HCT116 (cell line): ENCODE results near the gene GNPTAB. TPM values are rescaled to one million over a fixed set of nuclear protein-coding genes. Genes with fewer than 3 reads are reported as not detected.

Experiments used
- ATAC-seq: fragments of 200-7000 bp; cut with Tn5 transposase; 2 replicates; pipeline ENCODE4 v1.9.1; 2020; ENCODE audit warnings: mild to moderate bottlenecking, moderate library complexity
- BruUV-seq: library from RNA; stranded (reverse); fragments of 400-500 nt; replicated peaks from 2 replicates; lab custom pipeline; 2021; lab: Mats Ljungman, UMichigan
- CTCF ChIA-PET: fragments of 300-600 bp; sonication (Branson Sonifier 250); formaldehyde crosslinking; loops from one replicate; lab custom pipeline; 2021; ENCODE audit warnings: antibody characterized with exemption; lab: Charles Lee
- POLR2A ChIA-PET: fragments of 300-600, 350-600 bp; sonication (Branson Sonifier 250); formaldehyde crosslinking; loops from one replicate; lab custom pipeline; 2021; ENCODE audit warnings: antibody characterized with exemption; lab: Charles Lee
- RAD21 ChIA-PET, 2 experiments: fragments of 300-600 bp; sonication (Branson Sonifier 250); formaldehyde crosslinking; loops; one replicate each; lab custom pipeline; 2023; ENCODE audit warnings: low total read pairs in 2 of 2; ENCODE audit not compliant: uncharacterized antibody in 2 of 2, unreplicated experiment in 2 of 2, low non-redundant PET in 1 of 2; lab: Charles Lee
- DNase-seq: peaks from one replicate; pipeline ENCODE4 v3.0.0-alpha.2; 2010; ENCODE audit warnings: low read depth, low spot score
- H2AFZ ChIP-seq: fragments of 200-600 bp; shearing (Covaris generic), sonication (generic); 2 replicates; pipeline ENCODE4 v1.6.1; 2017; ENCODE audit warnings: low read depth, mixed run types, mixed read lengths, antibody characterized with exemption, low read length; ENCODE audit not compliant: poor library complexity, severe bottlenecking
- H3K27ac ChIP-seq: 2 replicates; pipeline ENCODE4 v1.5.1; 2012; ENCODE audit warnings: low read depth, low read length
- H3K27me3 ChIP-seq: fragments of 200-600 bp; sonication (generic); 2 replicates; pipeline ENCODE4 v1.6.1; 2016; ENCODE audit warnings: mixed run types, low read length, mixed read lengths; ENCODE audit not compliant: insufficient read depth
- H3K36me3 ChIP-seq, 2 experiments: fragments of 200-500 bp in 1 of 2; fragments of 200-600 bp in 1 of 2; sonication (Bioruptor generic) in 1 of 2; sonication (generic) in 1 of 2; 2 replicates each; pipeline versions ENCODE4 v1.5.1 to v1.6.1; 2014 to 2016; ENCODE audit warnings: low read length in 2 of 2, inconsistent platforms in 1 of 2, mixed read lengths in 1 of 2, mixed run types in 1 of 2; ENCODE audit not compliant: insufficient read depth in 2 of 2, control insufficient read depth in 1 of 2
- H3K4me1 ChIP-seq, 2 experiments: fragments of 200-600 bp in 1 of 2; sonication (generic) in 1 of 2; 2 replicates each; pipeline versions ENCODE4 v1.5.1 to v1.6.1; 2012 to 2017; ENCODE audit warnings: low read length in 2 of 2, inconsistent platforms in 1 of 2, mild to moderate bottlenecking in 1 of 2, mixed read lengths in 1 of 2, mixed run types in 1 of 2, moderate library complexity in 1 of 2; ENCODE audit not compliant: insufficient read depth in 2 of 2, control insufficient read depth in 1 of 2
- H3K4me2 ChIP-seq: fragments of 200-600 bp; sonication (generic); 2 replicates; pipeline ENCODE4 v1.6.1; 2017; ENCODE audit warnings: mixed run types, low read length, mixed read lengths
- H3K4me3 ChIP-seq, 2 experiments: fragments of 200-600 bp in 1 of 2; sonication (generic) in 1 of 2; replicated peaks in 1 of 2; 2 replicates each; pipeline ENCODE4 v1.5.1; 2011 to 2016; ENCODE audit warnings: low read length in 2 of 2, control low read depth in 1 of 2, low read depth in 1 of 2, mild to moderate bottlenecking in 1 of 2, mixed read lengths in 1 of 2, mixed run types in 1 of 2
- H3K79me2 ChIP-seq: fragments of 200-600 bp; sonication (generic); 2 replicates; pipeline ENCODE4 v1.6.1; 2017; ENCODE audit warnings: mild to moderate bottlenecking, mixed run types, low read length, moderate library complexity, mixed read lengths; ENCODE audit not compliant: insufficient read depth
- H3K9ac ChIP-seq: fragments of 200-600 bp; sonication (generic); 2 replicates; pipeline ENCODE4 v1.6.1; 2016; ENCODE audit warnings: low read length, mixed read lengths
- H3K9me2 ChIP-seq: fragments of 200-600 bp; sonication (generic), shearing (Covaris generic); 2 replicates; pipeline ENCODE4 v1.6.1; 2017; ENCODE audit warnings: mixed run types, mild to moderate bottlenecking, moderate library complexity; ENCODE audit not compliant: insufficient read depth
- H3K9me3 ChIP-seq, 2 experiments: fragments of 200-500 bp in 1 of 2; fragments of 200-600 bp in 1 of 2; sonication (Bioruptor generic) in 1 of 2; sonication (generic) in 1 of 2; 2 replicates each; pipeline ENCODE4 v1.6.1; 2014 to 2017; ENCODE audit warnings: low read length in 2 of 2, mixed read lengths in 2 of 2, inconsistent platforms in 1 of 2, low read depth in 1 of 2, mild to moderate bottlenecking in 1 of 2, mixed run types in 1 of 2, moderate library complexity in 1 of 2; ENCODE audit not compliant: control insufficient read depth in 1 of 2, insufficient read depth in 1 of 2
- H4K20me1 ChIP-seq: fragments of 200-600 bp; sonication (generic), shearing (Covaris generic); 2 replicates; pipeline ENCODE4 v1.6.1; 2017; ENCODE audit warnings: mixed run types, mild to moderate bottlenecking, moderate library complexity; ENCODE audit not compliant: insufficient read depth
- CEBPB ChIP-seq: IDR thresholded peaks from 2 replicates; pipeline ENCODE4 v1.6.1; 2012; ENCODE audit warnings: low read depth
- CTCF ChIP-seq, 3 experiments: fragments of 200-600 bp in 1 of 3; sonication (generic) in 1 of 3; IDR thresholded peaks in 2 of 3; conservative IDR thresholded peaks in 1 of 3; 2 replicates each; pipeline ENCODE4 v1.5.1; 2012 to 2017; ENCODE audit warnings: low read depth in 2 of 3, low read length in 2 of 3, antibody characterized with exemption in 1 of 3, borderline replicate concordance in 1 of 3, control low read depth in 1 of 3, mild to moderate bottlenecking in 1 of 3, mixed read lengths in 1 of 3, mixed run types in 1 of 3, moderate library complexity in 1 of 3; ENCODE audit not compliant: insufficient read depth in 1 of 3
- EGR1 ChIP-seq: IDR thresholded peaks from 2 replicates; pipeline ENCODE4 v1.6.1; 2012; ENCODE audit warnings: low read depth
- EZH2 ChIP-seq: fragments of 200-600 bp; sonication (generic); IDR thresholded peaks from 2 replicates; pipeline ENCODE4 v1.6.1; 2017; ENCODE audit warnings: antibody characterized with exemption, mixed run types
- EZH2phosphoT487 ChIP-seq: fragments of 200-600 bp; IDR thresholded peaks from 2 replicates; pipeline ENCODE4 v1.6.1; 2018; ENCODE audit warnings: antibody characterized with exemption, borderline replicate concordance
- JUND ChIP-seq: IDR thresholded peaks from 2 replicates; pipeline ENCODE4 v1.6.1; 2012
- POLR2AphosphoS5 ChIP-seq: IDR thresholded peaks from 2 replicates; pipeline ENCODE4 v1.6.1; 2011; ENCODE audit warnings: mild to moderate bottlenecking, low read depth, low read length, moderate library complexity
- SP1 ChIP-seq: IDR thresholded peaks from 2 replicates; pipeline ENCODE4 v1.6.1; 2012; ENCODE audit warnings: low read depth
- TCF7L2 ChIP-seq: IDR thresholded peaks from 2 replicates; pipeline ENCODE4 v1.7.0; 2011; ENCODE audit warnings: borderline replicate concordance, inconsistent platforms; ENCODE audit not compliant: insufficient read depth, insufficient read length; ENCODE audit errors: extremely low read depth
- ZFX ChIP-seq: fragments of 450-650 bp; IDR thresholded peaks from 2 replicates; pipeline ENCODE4 v1.6.1; 2017
- ZNF274 ChIP-seq: fragments of 200-500 bp; sonication (Bioruptor generic); IDR thresholded peaks from 2 replicates; pipeline ENCODE4 v1.6.1; 2014; ENCODE audit warnings: mild to moderate bottlenecking, low read depth, low read length, inconsistent platforms
- intact Hi-C: fragments of 100-400 bp; cut with micrococcal nuclease; formaldehyde crosslinking; loops from 2 replicates; pipeline ENCODE4 v1.10.0; 2022
- total RNA-seq: library from RNA; stranded (reverse); gene quantifications from one replicate; pipeline ENCODE4 v1.2.1, GENCODE V29; 2021; ENCODE audit not compliant: unreplicated experiment
- TF ChIP-seq, protein P1 (sequence below): IDR thresholded peaks from 2 replicates; pipeline ENCODE4 v1.6.1; 2012; ENCODE audit warnings: low read depth

The GNPTAB gene
- total RNA-seq, 1 experiment from 2014 or later, result 41.4 TPM

- Histone ChIP-seq H3K27me3 (no peaks in the 10 kb centered on the region), H3K27ac (no peak overlapping the region), H3K79me2 (no peaks in the 10 kb centered on the region), H3K4me1 (no peaks in the 10 kb centered on the region), H2AFZ (no peak overlapping the region), H3K9me2 (no peaks in the 10 kb centered on the region), H3K9ac (no peak overlapping the region), H4K20me1 (peaks cover 3% of the 10 kb centered on the region; the same call in 1 of the 2 replicates), H3K4me2 (no peak overlapping the region), H3K36me3 (peaks cover 0 to 2% of the 10 kb centered on the region in 2 experiments; a peak in 1 of 4 replicates), H3K4me3 (no peak overlapping the region), H3K9me3 (no peaks in the 10 kb centered on the region)
- DNase-seq, result no peak
- CTCF ChIA-PET, result interaction anchor here (3.1 kb wide), 1 partner anchor 58 kb away, joined by 23 read pairs; the partner anchor contains the start of gene GNPTAB
- RAD21 ChIA-PET, result no interaction called here
- intact Hi-C loops, result loop anchor here (2.0 to 10.0 kb wide), 5 partner anchors 59 to 1105 kb away; partner anchors contain the start of genes GNPTAB and IGF1
- ATAC-seq, result no peak
- POLR2A ChIA-PET, result interaction anchor here (0.5 kb wide), 1 partner anchor 60 kb away, joined by 3 read pairs; no protein-coding TSS in a partner anchor
- BruUV-seq, result no TSS peak
- TF ChIP-seq ZFX (no peak), SP1 (no peak), CTCF (IDR thresholded peaks at IDR 0.05 in 2 of 3, conservative IDR thresholded peaks at IDR 0.05 in 1 of 3; ENCODE audit: borderline replicate concordance in 1 of 3, insufficient read depth in 1 of 3, low read depth in 2 of 3, low read length in 2 of 3) (no peak), EZH2phosphoT487 (no peak), CEBPB (no peak), ZNF274 (no peak), EGR1 (no peak), POLR2AphosphoS5 (no peak), JUND (no peak), TCF7L2 (no peak), EZH2 (no peak)
- TF ChIP-seq, protein P1, sequence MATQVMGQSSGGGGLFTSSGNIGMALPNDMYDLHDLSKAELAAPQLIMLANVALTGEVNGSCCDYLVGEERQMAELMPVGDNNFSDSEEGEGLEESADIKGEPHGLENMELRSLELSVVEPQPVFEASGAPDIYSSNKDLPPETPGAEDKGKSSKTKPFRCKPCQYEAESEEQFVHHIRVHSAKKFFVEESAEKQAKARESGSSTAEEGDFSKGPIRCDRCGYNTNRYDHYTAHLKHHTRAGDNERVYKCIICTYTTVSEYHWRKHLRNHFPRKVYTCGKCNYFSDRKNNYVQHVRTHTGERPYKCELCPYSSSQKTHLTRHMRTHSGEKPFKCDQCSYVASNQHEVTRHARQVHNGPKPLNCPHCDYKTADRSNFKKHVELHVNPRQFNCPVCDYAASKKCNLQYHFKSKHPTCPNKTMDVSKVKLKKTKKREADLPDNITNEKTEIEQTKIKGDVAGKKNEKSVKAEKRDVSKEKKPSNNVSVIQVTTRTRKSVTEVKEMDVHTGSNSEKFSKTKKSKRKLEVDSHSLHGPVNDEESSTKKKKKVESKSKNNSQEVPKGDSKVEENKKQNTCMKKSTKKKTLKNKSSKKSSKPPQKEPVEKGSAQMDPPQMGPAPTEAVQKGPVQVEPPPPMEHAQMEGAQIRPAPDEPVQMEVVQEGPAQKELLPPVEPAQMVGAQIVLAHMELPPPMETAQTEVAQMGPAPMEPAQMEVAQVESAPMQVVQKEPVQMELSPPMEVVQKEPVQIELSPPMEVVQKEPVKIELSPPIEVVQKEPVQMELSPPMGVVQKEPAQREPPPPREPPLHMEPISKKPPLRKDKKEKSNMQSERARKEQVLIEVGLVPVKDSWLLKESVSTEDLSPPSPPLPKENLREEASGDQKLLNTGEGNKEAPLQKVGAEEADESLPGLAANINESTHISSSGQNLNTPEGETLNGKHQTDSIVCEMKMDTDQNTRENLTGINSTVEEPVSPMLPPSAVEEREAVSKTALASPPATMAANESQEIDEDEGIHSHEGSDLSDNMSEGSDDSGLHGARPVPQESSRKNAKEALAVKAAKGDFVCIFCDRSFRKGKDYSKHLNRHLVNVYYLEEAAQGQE, result no peak
These were observed 58.6 kb downstream of the GNPTAB start for GRCh38 chr12:101772012-101772775.
